ENCODE data around the gene MDFI. TPM values are rescaled to one million over a fixed set of nuclear protein-coding genes. Genes with fewer than 3 reads are reported as not detected.

MDFI gene
- total and polyA plus RNA-seq, 2 experiments from 2014 or later = 2.8 to 51.4 TPM

DNA sequence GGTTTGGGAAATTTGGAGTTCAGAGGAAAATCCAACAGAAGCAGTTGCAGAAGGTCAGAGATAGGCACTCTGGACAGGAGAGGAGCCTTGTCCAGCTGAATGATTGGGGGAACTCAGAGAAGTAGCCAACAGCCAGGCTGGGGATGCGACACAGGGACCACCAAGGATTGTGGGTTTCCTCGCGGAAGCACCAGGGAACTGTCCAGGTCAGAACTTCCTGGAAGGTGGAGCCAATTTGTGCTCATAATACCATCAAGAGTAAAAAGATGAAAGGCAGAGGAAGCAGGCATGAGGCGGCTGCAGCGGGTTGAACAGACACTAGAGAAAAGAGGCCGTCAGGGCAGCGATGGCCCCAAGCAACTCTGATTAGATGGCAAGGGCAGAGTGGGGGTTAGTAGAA is 33.7 kb downstream of the MDFI start (continued):
- TF ChIP-seq, protein P1, sequence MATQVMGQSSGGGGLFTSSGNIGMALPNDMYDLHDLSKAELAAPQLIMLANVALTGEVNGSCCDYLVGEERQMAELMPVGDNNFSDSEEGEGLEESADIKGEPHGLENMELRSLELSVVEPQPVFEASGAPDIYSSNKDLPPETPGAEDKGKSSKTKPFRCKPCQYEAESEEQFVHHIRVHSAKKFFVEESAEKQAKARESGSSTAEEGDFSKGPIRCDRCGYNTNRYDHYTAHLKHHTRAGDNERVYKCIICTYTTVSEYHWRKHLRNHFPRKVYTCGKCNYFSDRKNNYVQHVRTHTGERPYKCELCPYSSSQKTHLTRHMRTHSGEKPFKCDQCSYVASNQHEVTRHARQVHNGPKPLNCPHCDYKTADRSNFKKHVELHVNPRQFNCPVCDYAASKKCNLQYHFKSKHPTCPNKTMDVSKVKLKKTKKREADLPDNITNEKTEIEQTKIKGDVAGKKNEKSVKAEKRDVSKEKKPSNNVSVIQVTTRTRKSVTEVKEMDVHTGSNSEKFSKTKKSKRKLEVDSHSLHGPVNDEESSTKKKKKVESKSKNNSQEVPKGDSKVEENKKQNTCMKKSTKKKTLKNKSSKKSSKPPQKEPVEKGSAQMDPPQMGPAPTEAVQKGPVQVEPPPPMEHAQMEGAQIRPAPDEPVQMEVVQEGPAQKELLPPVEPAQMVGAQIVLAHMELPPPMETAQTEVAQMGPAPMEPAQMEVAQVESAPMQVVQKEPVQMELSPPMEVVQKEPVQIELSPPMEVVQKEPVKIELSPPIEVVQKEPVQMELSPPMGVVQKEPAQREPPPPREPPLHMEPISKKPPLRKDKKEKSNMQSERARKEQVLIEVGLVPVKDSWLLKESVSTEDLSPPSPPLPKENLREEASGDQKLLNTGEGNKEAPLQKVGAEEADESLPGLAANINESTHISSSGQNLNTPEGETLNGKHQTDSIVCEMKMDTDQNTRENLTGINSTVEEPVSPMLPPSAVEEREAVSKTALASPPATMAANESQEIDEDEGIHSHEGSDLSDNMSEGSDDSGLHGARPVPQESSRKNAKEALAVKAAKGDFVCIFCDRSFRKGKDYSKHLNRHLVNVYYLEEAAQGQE (IDR thresholded peaks at IDR 0.05; ENCODE audit: unreplicated experiment) = no peak
- TF ChIP-seq, protein P2, sequence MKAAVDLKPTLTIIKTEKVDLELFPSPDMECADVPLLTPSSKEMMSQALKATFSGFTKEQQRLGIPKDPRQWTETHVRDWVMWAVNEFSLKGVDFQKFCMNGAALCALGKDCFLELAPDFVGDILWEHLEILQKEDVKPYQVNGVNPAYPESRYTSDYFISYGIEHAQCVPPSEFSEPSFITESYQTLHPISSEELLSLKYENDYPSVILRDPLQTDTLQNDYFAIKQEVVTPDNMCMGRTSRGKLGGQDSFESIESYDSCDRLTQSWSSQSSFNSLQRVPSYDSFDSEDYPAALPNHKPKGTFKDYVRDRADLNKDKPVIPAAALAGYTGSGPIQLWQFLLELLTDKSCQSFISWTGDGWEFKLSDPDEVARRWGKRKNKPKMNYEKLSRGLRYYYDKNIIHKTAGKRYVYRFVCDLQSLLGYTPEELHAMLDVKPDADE (IDR thresholded peaks at IDR 0.05) = no peak
- TF ChIP-seq EZH2phosphoT487 (IDR thresholded peaks at IDR 0.05; ENCODE audit: unreplicated experiment) (no peak), JUNB (IDR thresholded peaks at IDR 0.05; ENCODE audit: unreplicated experiment) (no peak), EZH2 (IDR thresholded peaks at IDR 0.05; ENCODE audit: low read depth, unreplicated experiment) (no peak)

GRCh38 chr6:41672816-41673703 is 34.8 kb downstream of the MDFI start:
- Histone ChIP-seq H3K36me3 (ENCODE audit: insufficient read depth) (no peaks in the 10 kb centered on the region), H3K9me2 (ENCODE audit: insufficient read depth) (no peaks in the 10 kb centered on the region), H3K4me1 (ENCODE audit: insufficient read depth) (peaks cover 14% of the 10 kb centered on the region; the same call in 1 of the 2 replicates), H4K20me1 (replicated peaks; ENCODE audit: insufficient read depth) (no peaks in the 10 kb centered on the region), H3K4me2 (no peak overlapping the region), H3F3A (replicated peaks; ENCODE audit: low read depth) (no peaks in the 10 kb centered on the region), H3K79me2 (replicated peaks; ENCODE audit: insufficient read depth) (no peaks in the 10 kb centered on the region), H3K27ac (ENCODE audit: low read depth) (no peak overlapping the region), H2AFZ (peak overlapping the region; percentile 83; the same call in 1 of the 2 replicates), H3K4me3 (no peak overlapping the region), H3K27me3 (ENCODE audit: insufficient read depth) (no peaks in the 10 kb centered on the region)
- H3K4me3 Mint-ChIP-seq = no peak overlapping the region
- H3K27ac Mint-ChIP-seq = no peak overlapping the region
- no peaks in the 10 kb centered on the region for H3K36me3 Mint-ChIP-seq (ENCODE audit: low read depth)
- peaks cover 16% of the 10 kb centered on the region for H3K27me3 Mint-ChIP-seq (ENCODE audit: insufficient read depth, low read depth, poor library complexity)
- peaks cover 4% of the 10 kb centered on the region; the same call in 1 of the 3 replicates for H3K9me3 Mint-ChIP-seq
- DNase-seq (ENCODE audit: low spot score) (no peak), ATAC-seq (peak; percentile 60)
- peaks cover 29% of the 10 kb centered on the region; the same call in 2 of the 3 replicates for H3K4me1 Mint-ChIP-seq
- TF ChIP-seq CREB1 (CRISPR knock-in tag; IDR thresholded peaks at IDR 0.05; ENCODE audit: low read depth) (no peak), EZH2 (IDR thresholded peaks at IDR 0.05; ENCODE audit: low read depth, unreplicated experiment) (no peak), ZNF331 (CRISPR knock-in tag; IDR thresholded peaks at IDR 0.05; ENCODE audit: low read depth) (no peak), JUNB (IDR thresholded peaks at IDR 0.05; ENCODE audit: unreplicated experiment) (no peak), NANOG (IDR thresholded peaks at IDR 0.05; ENCODE audit: borderline replicate concordance) (no peak), STAT1 (IDR thresholded peaks at IDR 0.05; ENCODE audit: unreplicated experiment) (no peak), ZNF114 (CRISPR knock-in tag; IDR thresholded peaks at IDR 0.05) (no peak), ZNF462 (CRISPR knock-in tag; IDR thresholded peaks at IDR 0.05) (no peak)
